PC-3 (cell line): ENCODE results near the gene RNF8. TPM values are rescaled to one million over a fixed set of nuclear protein-coding genes. Genes with fewer than 3 reads are reported as not detected.

Source experiments
- ATAC-seq: fragments of 200-7000 bp; cut with Tn5 transposase; 2 replicates; pipeline ENCODE4 v1.9.1; 2020; ENCODE audit warnings: mild to moderate bottlenecking, moderate library complexity
- BruUV-seq: library from RNA; stranded (reverse); fragments of 400-500 nt; replicated peaks from 2 replicates; lab custom pipeline; 2021; lab: Mats Ljungman, UMichigan
- CTCF ChIA-PET: fragments of 300-600 bp; sonication (Branson Sonifier 250); formaldehyde crosslinking; loops from one replicate; lab custom pipeline; 2022; ENCODE audit warnings: antibody characterized with exemption; lab: Charles Lee
- POLR2A ChIA-PET: fragments of 300-600 bp; sonication (Branson Sonifier 250); formaldehyde crosslinking; loops from one replicate; lab custom pipeline; 2022; ENCODE audit warnings: antibody characterized with exemption; ENCODE audit not compliant: unreplicated experiment; lab: Charles Lee
- DNase-seq: peaks from one replicate; pipeline ENCODE4 v3.0.0-alpha.2; 2015
- H2AFZ ChIP-seq: fragments of 300-600 bp; sonication (generic); 2 replicates; pipeline ENCODE4 v1.6.0; 2016; ENCODE audit warnings: antibody characterized with exemption, low read length
- H3F3A ChIP-seq: fragments of 300-600 bp; sonication (generic); one replicate; pipeline ENCODE4 v1.6.0; 2017; ENCODE audit warnings: antibody characterized with exemption, low read length, control low read depth, mild to moderate bottlenecking; ENCODE audit not compliant: unreplicated experiment
- H3K27ac ChIP-seq: fragments of 300-600 bp; sonication (generic); 2 replicates; pipeline ENCODE4 v1.5.1; 2016; ENCODE audit warnings: mild to moderate bottlenecking, low read length
- H3K27me3 ChIP-seq: fragments of 300-600 bp; sonication (generic); 2 replicates; pipeline ENCODE4 v1.6.1; 2016; ENCODE audit warnings: low read length, mixed read lengths
- H3K36me3 ChIP-seq: fragments of 300-600 bp; sonication (generic); 2 replicates; pipeline ENCODE4 v1.6.1; 2016; ENCODE audit warnings: low read depth, mixed run types, low read length, mixed read lengths
- H3K4me1 ChIP-seq: fragments of 300-600 bp; sonication (generic); 2 replicates; pipeline ENCODE4 v1.5.1; 2016; ENCODE audit warnings: low read length; ENCODE audit not compliant: insufficient read depth
- H3K4me2 ChIP-seq: fragments of 300-600 bp; sonication (generic); 2 replicates; pipeline ENCODE4 v1.6.0; 2016; ENCODE audit warnings: low read length
- H3K4me3 ChIP-seq: fragments of 300-600 bp; sonication (generic); 2 replicates; pipeline ENCODE4 v1.5.1; 2016; ENCODE audit warnings: mild to moderate bottlenecking, low read length, mixed read lengths
- H3K79me2 ChIP-seq: fragments of 300-600 bp; sonication (generic); 2 replicates; pipeline ENCODE4 v1.6.1; 2017; ENCODE audit warnings: low read length, mixed read lengths
- H3K9ac ChIP-seq: fragments of 300-600 bp; sonication (generic); 2 replicates; pipeline ENCODE4 v1.6.0; 2016; ENCODE audit warnings: mild to moderate bottlenecking, low read length
- H3K9me2 ChIP-seq: fragments of 300-600 bp; sonication (generic); replicated peaks from 2 replicates; pipeline ENCODE4 v1.6.1; 2016; ENCODE audit warnings: mixed run types, low read length, mixed read lengths
- H3K9me3 ChIP-seq: fragments of 300-600 bp; sonication (generic); 2 replicates; pipeline ENCODE4 v1.6.1; 2016; ENCODE audit warnings: low read length, mixed read lengths
- H4K20me1 ChIP-seq: fragments of 300-600 bp; sonication (generic); 2 replicates; pipeline ENCODE4 v1.6.1; 2016; ENCODE audit warnings: low read length, mixed read lengths
- CTCF ChIP-seq: fragments of 300-600 bp; sonication (generic); conservative IDR thresholded peaks from 2 replicates; pipeline ENCODE4 v1.5.1; 2017; ENCODE audit warnings: antibody characterized with exemption, low read depth, mild to moderate bottlenecking, low read length
- EZH2 ChIP-seq: fragments of 300-600 bp; sonication (generic); IDR thresholded peaks from one replicate; pipeline ENCODE4 v1.6.1; 2017; ENCODE audit warnings: antibody characterized with exemption, mild to moderate bottlenecking, low read length; ENCODE audit not compliant: unreplicated experiment
- EZH2phosphoT487 ChIP-seq: fragments of 300-600 bp; sonication (generic); IDR thresholded peaks from 2 replicates; pipeline ENCODE4 v1.6.1; 2018; ENCODE audit warnings: mild to moderate bottlenecking, antibody characterized with exemption, low read length, borderline replicate concordance
- intact Hi-C: fragments of 100-400 bp; cut with micrococcal nuclease; formaldehyde crosslinking; loops from 2 replicates; pipeline ENCODE4 v1.9.0; 2023
- total RNA-seq: library from RNA; depleted of rRNA; stranded (reverse); fragments of >200 nt; gene quantifications from 2 replicates; pipeline ENCODE4 v1.2.3, GENCODE V29; 2014

Gene RNF8
- total RNA-seq, 1 experiment from 2014 or later, result 28.1 TPM

- peak; percentile 23 for DNase-seq
- no peaks in the 10 kb centered on the region for H3K9me2 ChIP-seq
- CTCF ChIA-PET, result interaction anchor here (0.6 kb wide), 1 partner anchor 55 kb away, joined by 3 read pairs; no protein-coding TSS in a partner anchor
- no TSS peak for BruUV-seq
- 0 out of 2 replicates have a peak, but pooled peaks cover 6% of the 10 kb centered on the region for H4K20me1 ChIP-seq
- H3K27ac ChIP-seq, result no peak overlapping the region
- H3K79me2 ChIP-seq, result no peaks in the 10 kb centered on the region
- no peaks in the 10 kb centered on the region for H3K9me3 ChIP-seq
- H3K4me3 ChIP-seq, result no peak overlapping the region
- no peak overlapping the region for H3K9ac ChIP-seq
- peaks cover 29% of the 10 kb centered on the region; the same call in 1 of the 2 replicates for H3K36me3 ChIP-seq
- intact Hi-C loops, result loop anchor here (5.0 kb wide), 1 partner anchor 43 kb away; no protein-coding TSS in a partner anchor
- H3K4me1 ChIP-seq, result peaks cover 31% of the 10 kb centered on the region
- H3F3A ChIP-seq, result no peaks in the 10 kb centered on the region
- ATAC-seq, result peak; percentile 49
- no peak overlapping the region for H3K4me2 ChIP-seq
- no peaks in the 10 kb centered on the region for H3K27me3 ChIP-seq
- POLR2A ChIA-PET, result no interaction called here
- H2AFZ ChIP-seq, result no peak overlapping the region
- TF ChIP-seq EZH2phosphoT487 (no peak), CTCF (peak; percentile 55; the same call in 1 of the 2 replicates)
Observed at GRCh38 chr6:37365791-37366190, 12.0 kb downstream of the RNF8 start.

GRCh38 chr6:37366910-37367309 lies 13.1 kb downstream of the RNF8 start:
- no peak overlapping the region for H3K9ac ChIP-seq
- H3K27me3 ChIP-seq, result no peaks in the 10 kb centered on the region
- TF ChIP-seq CTCF (no peak), EZH2 (no peak), EZH2phosphoT487 (no peak)
- DNase-seq (peak; percentile 32), ATAC-seq (peak; percentile 37; the same call in 1 of the 2 replicates)
- H4K20me1 ChIP-seq, result 0 out of 2 replicates have a peak, but pooled peaks cover 6% of the 10 kb centered on the region
- no peak overlapping the region for H3K4me3 ChIP-seq
- H3K9me2 ChIP-seq, result no peaks in the 10 kb centered on the region
- H3K9me3 ChIP-seq, result no peaks in the 10 kb centered on the region
- H3K79me2 ChIP-seq, result no peaks in the 10 kb centered on the region
- no peak overlapping the region for H3K27ac ChIP-seq
- POLR2A ChIA-PET, result no interaction called here
- H2AFZ ChIP-seq, result no peak overlapping the region
- H3K4me2 ChIP-seq, result no peak overlapping the region
- intact Hi-C loops, result loop anchor here (5.0 kb wide), 1 partner anchor 45 kb away; no protein-coding TSS in a partner anchor
- BruUV-seq, result no TSS peak
- peaks cover 31% of the 10 kb centered on the region for H3K4me1 ChIP-seq
- peaks cover 28% of the 10 kb centered on the region; the same call in 1 of the 2 replicates for H3K36me3 ChIP-seq
- CTCF ChIA-PET, result no interaction called here
- no peaks in the 10 kb centered on the region for H3F3A ChIP-seq

- peaks cover 31% of the 10 kb centered on the region for H3K4me1 ChIP-seq
- no peaks in the 10 kb centered on the region for H3K9me2 ChIP-seq
- no peak overlapping the region for H3K27ac ChIP-seq
- intact Hi-C loops, result loop anchor here (5.0 kb wide), 1 partner anchor 47 kb away; no protein-coding TSS in a partner anchor
- no peaks in the 10 kb centered on the region for H3F3A ChIP-seq
- H3K27me3 ChIP-seq, result no peaks in the 10 kb centered on the region
- DNase-seq (no peak), ATAC-seq (no peak)
- BruUV-seq, result no TSS peak
- ChIA-PET POLR2A (no interaction called here), CTCF (no interaction called here)
- H2AFZ ChIP-seq, result no peak overlapping the region
- H3K36me3 ChIP-seq, result peaks cover 28% of the 10 kb centered on the region; the same call in 1 of the 2 replicates
- TF ChIP-seq EZH2phosphoT487, result no peak
- TF ChIP-seq EZH2, result no peak
- no peak for TF ChIP-seq CTCF
- H3K9me3 ChIP-seq, result no peaks in the 10 kb centered on the region
- H3K4me3 ChIP-seq, result no peak overlapping the region
- no peak overlapping the region for H3K4me2 ChIP-seq
- no peak overlapping the region for H3K9ac ChIP-seq
- H4K20me1 ChIP-seq, result 0 out of 2 replicates have a peak, but pooled peaks cover 6% of the 10 kb centered on the region
- no peaks in the 10 kb centered on the region for H3K79me2 ChIP-seq
Observed at GRCh38 chr6:37368961-37369320, 15.2 kb downstream of the RNF8 start.
